ENCODE results near the gene SCYGR1.
"Not testable (repeated sequence)": the region's sequence is repeated elsewhere in the genome, so short reads cannot be mapped to it uniquely, and the experiment has no call there.

Gene SCYGR1

GRCh38 chr2:227387583-227387982, at the start of gene SCYGR1:
Gene SCYGR1, minus strand, starts transcription at chr2:227387949. Its CDS starts 0 bp downstream, at chr2:227387949.
- not testable (repeated sequence) for DNase-seq (ENCODE audit: low spot score)

- no peak for DNase-seq (ENCODE audit: low spot score)
Observed at GRCh38 chr2:227436436-227437174, 48.9 kb upstream of the SCYGR1 start.

GRCh38 chr2:227433171-227433570, 45.4 kb upstream of the SCYGR1 start:
- no peak for DNase-seq (ENCODE audit: low spot score)

- DNase-seq (ENCODE audit: low spot score): no peak
Observed at GRCh38 chr2:227430639-227431038, 42.9 kb upstream of the SCYGR1 start.

- DNase-seq (ENCODE audit: low spot score): no peak
Observed at GRCh38 chr2:227428731-227429285, 41.1 kb upstream of the SCYGR1 start.

- DNase-seq (ENCODE audit: low spot score): no peak
Observed at GRCh38 chr2:227423656-227424499, 36.1 kb upstream of the SCYGR1 start.

- DNase-seq (ENCODE audit: low spot score): no peak
Observed at GRCh38 chr2:227420087-227421052, 32.6 kb upstream of the SCYGR1 start.

GRCh38 chr2:227416701-227417100, 29.0 kb upstream of the SCYGR1 start:
- DNase-seq (ENCODE audit: low spot score): no peak

GRCh38 chr2:227415538-227416424, 28.0 kb upstream of the SCYGR1 start:
- no peak for DNase-seq (ENCODE audit: low spot score)

GRCh38 chr2:227414846-227415245, 27.1 kb upstream of the SCYGR1 start:
- DNase-seq (ENCODE audit: low spot score): no peak

GRCh38 chr2:227413371-227413770, 25.6 kb upstream of the SCYGR1 start:
- DNase-seq (ENCODE audit: low spot score): no peak

- no peak for DNase-seq (ENCODE audit: low spot score)
Observed at GRCh38 chr2:227412877-227413276, 25.1 kb upstream of the SCYGR1 start.

- no peak for DNase-seq (ENCODE audit: low spot score)
Observed at GRCh38 chr2:227411990-227412350, 24.2 kb upstream of the SCYGR1 start.

GRCh38 chr2:227411320-227411989, 23.7 kb upstream of the SCYGR1 start:
- no peak for DNase-seq (ENCODE audit: low spot score)

- no peak for DNase-seq (ENCODE audit: low spot score)
Observed at GRCh38 chr2:227410191-227410590, 22.4 kb upstream of the SCYGR1 start.

GRCh38 chr2:227407591-227408151, 19.9 kb upstream of the SCYGR1 start:
- no peak for DNase-seq (ENCODE audit: low spot score)

- no peak for DNase-seq (ENCODE audit: low spot score)
Observed at GRCh38 chr2:227406177-227407031, 18.7 kb upstream of the SCYGR1 start.

- DNase-seq (ENCODE audit: low spot score): no peak
Observed at GRCh38 chr2:227404585-227405271, 17.0 kb upstream of the SCYGR1 start.

Data from CD4-positive, alpha-beta T cell treated with Interleukin-6 at 100 ng/mL for 8 hours (primary cell).